WTC11 (cell line): ENCODE results near the gene GDPD2. TPM values are rescaled to one million over a fixed set of nuclear protein-coding genes. Genes with fewer than 3 reads are reported as not detected.
A peak's percentile ranks its signal among the peaks of the same experiment; 100 is the strongest.

Experiments
- ATAC-seq: fragments of 200-7000 bp; cut with Tn5 transposase; 2 replicates; pipeline ENCODE4 v1.10.0; 2021; ENCODE audit warnings: mild to moderate bottlenecking, moderate library complexity
- CTCF ChIA-PET: fragments of 300-600 bp; sonication (Branson Sonifier 250); formaldehyde crosslinking; loops from one replicate; lab custom pipeline; 2021; ENCODE audit warnings: antibody characterized with exemption; lab: Charles Lee
- POLR2A ChIA-PET: fragments of 350-600 bp; sonication (Branson Sonifier 250); formaldehyde crosslinking; loops from one replicate; lab custom pipeline; 2021; ENCODE audit warnings: antibody characterized with exemption; lab: Charles Lee
- DNase-seq: peaks from one replicate; pipeline ENCODE4 v3.0.0; 2021; ENCODE audit warnings: low spot score
- H3K27ac Mint-ChIP-seq: 2 replicates; pipeline ENCODE4 v1.8.0; 2021; ENCODE audit warnings: mixed read lengths
- H3K27me3 Mint-ChIP-seq: 2 replicates; pipeline ENCODE4 v1.8.0; 2021; ENCODE audit warnings: low read depth, mild to moderate bottlenecking, moderate library complexity, mixed read lengths
- H3K36me3 Mint-ChIP-seq: 2 replicates; pipeline ENCODE4 v1.8.0; 2021; ENCODE audit warnings: mixed read lengths
- H3K4me1 Mint-ChIP-seq: 2 replicates; pipeline ENCODE4 v1.8.0; 2022; ENCODE audit warnings: mixed read lengths
- H3K4me3 Mint-ChIP-seq: 2 replicates; pipeline ENCODE4 v1.8.0; 2021; ENCODE audit warnings: mild to moderate bottlenecking, moderate library complexity, mixed read lengths
- H3K9me3 Mint-ChIP-seq: 2 replicates; pipeline ENCODE4 v1.8.0; 2021; ENCODE audit warnings: mixed read lengths
- ATF3 ChIP-seq: sonication (generic); formaldehyde crosslinking; conservative IDR thresholded peaks from 2 replicates; pipeline ENCODE4 v1.8.1; 2022; ENCODE audit warnings: mild to moderate bottlenecking, missing genetic modification reagents
- FOXP1 ChIP-seq: sonication (generic); formaldehyde crosslinking; IDR thresholded peaks from 2 replicates; pipeline ENCODE4 v1.8.0; 2022; ENCODE audit warnings: missing genetic modification reagents, mild to moderate bottlenecking, moderate library complexity, borderline replicate concordance
- JAZF1 ChIP-seq: fragments of 250-450 bp; sonication (Bioruptor Pico); IDR thresholded peaks from 2 replicates; pipeline ENCODE4 v1.9.0; 2021; ENCODE audit warnings: moderate library complexity, mild to moderate bottlenecking, inconsistent platforms
- PRRX2 ChIP-seq: fragments of 250-450 bp; sonication (Bioruptor Pico); IDR thresholded peaks from 2 replicates; pipeline ENCODE4 v1.8.0; 2021; ENCODE audit warnings: mild to moderate bottlenecking
- SOX15 ChIP-seq: fragments of 250-450 bp; sonication (Bioruptor Pico); IDR thresholded peaks from 2 replicates; pipeline ENCODE4 v1.9.0; 2021; ENCODE audit warnings: mild to moderate bottlenecking
- ZNF281 ChIP-seq: sonication (generic); formaldehyde crosslinking; IDR thresholded peaks from 2 replicates; pipeline ENCODE4 v1.8.0; 2023; ENCODE audit warnings: mild to moderate bottlenecking, missing genetic modification reagents
- ZNF396 ChIP-seq: fragments of 250-450 bp; sonication (Bioruptor Pico); IDR thresholded peaks from 2 replicates; pipeline ENCODE4 v1.8.0; 2021; ENCODE audit warnings: mild to moderate bottlenecking, moderate library complexity, borderline replicate concordance
- total RNA-seq: library from RNA; stranded (reverse); gene quantifications from 3 replicates; pipeline ENCODE4 v1.2.3, GENCODE V29; 2021

GDPD2 gene
- total RNA-seq, 1 experiment from 2014 or later: 7.0 TPM

- no peak overlapping the region for H3K4me3 Mint-ChIP-seq
- peaks cover 14% of the 10 kb centered on the region for H3K36me3 Mint-ChIP-seq
- no peaks in the 10 kb centered on the region for H3K27me3 Mint-ChIP-seq
- ATAC-seq: no peak
- CTCF ChIA-PET: no interaction called here
- no peak for DNase-seq
- no peaks in the 10 kb centered on the region for H3K4me1 Mint-ChIP-seq
- no peak overlapping the region for H3K27ac Mint-ChIP-seq
- TF ChIP-seq SOX15 (CRISPR knock-in tag) (no peak), ZNF396 (CRISPR knock-in tag) (no peak), FOXP1 (CRISPR knock-in tag) (no peak), JAZF1 (CRISPR knock-in tag) (no peak)
- POLR2A ChIA-PET: no interaction called here
- H3K9me3 Mint-ChIP-seq: no peaks in the 10 kb centered on the region
Measured at GRCh38 chrX:70411475-70411874, 11.6 kb upstream of the GDPD2 start.

- DNase-seq (peak; percentile 33), ATAC-seq (peak; percentile 42)
- Mint-ChIP-seq H3K27ac (peak overlapping the region; percentile 77), H3K27me3 (no peaks in the 10 kb centered on the region), H3K4me1 (peaks cover 30% of the 10 kb centered on the region), H3K4me3 (peak overlapping the region; percentile 16; the same call in 1 of the 2 replicates), H3K36me3 (peaks cover 21% of the 10 kb centered on the region), H3K9me3 (no peaks in the 10 kb centered on the region)
- ChIA-PET POLR2A (no interaction called here), CTCF (interaction anchor here (1.0 to 1.2 kb wide), 2 partner anchors 12 to 84 kb away, joined by 3 to 8 read pairs; no protein-coding TSS in a partner anchor)
- TF ChIP-seq PRRX2 (no peak), ZNF281 (CRISPR knock-in tag) (peak; percentile 69; the same call in 1 of the 2 replicates)
Measured at GRCh38 chrX:70421618-70422017, 1.5 kb upstream of the GDPD2 start.

GRCh38 chrX:70423936-70424675, 992 bp downstream of the GDPD2 start:
- no peak overlapping the region for H3K27ac Mint-ChIP-seq
- POLR2A ChIA-PET: interaction anchor here (1.9 kb wide), 1 partner anchor 10 kb away, joined by 20 read pairs; no protein-coding TSS in a partner anchor

More at GRCh38 chrX:70423936-70424675, 992 bp downstream of the GDPD2 start:
- CTCF ChIA-PET: interaction anchor here (1.1 to 3.8 kb wide), 2 partner anchors 10 to 150 kb away, joined by 5 to 94 read pairs; no protein-coding TSS in a partner anchor
- Mint-ChIP-seq H3K9me3 (no peaks in the 10 kb centered on the region), H3K4me3 (peak overlapping the region; percentile 76), H3K4me1 (peaks cover 30% of the 10 kb centered on the region), H3K27me3 (no peaks in the 10 kb centered on the region), H3K36me3 (peaks cover 17% of the 10 kb centered on the region)
- DNase-seq (no peak), ATAC-seq (no peak)
- TF ChIP-seq PRRX2 (no peak), ATF3 (CRISPR knock-in tag) (no peak), ZNF281 (CRISPR knock-in tag) (no peak)
